ENCODE data around the gene ADAMTS8. TPM values are rescaled to one million over a fixed set of nuclear protein-coding genes. Genes with fewer than 3 reads are reported as not detected.

Gene ADAMTS8
- total RNA-seq, 1 donor = not detected

DNA sequence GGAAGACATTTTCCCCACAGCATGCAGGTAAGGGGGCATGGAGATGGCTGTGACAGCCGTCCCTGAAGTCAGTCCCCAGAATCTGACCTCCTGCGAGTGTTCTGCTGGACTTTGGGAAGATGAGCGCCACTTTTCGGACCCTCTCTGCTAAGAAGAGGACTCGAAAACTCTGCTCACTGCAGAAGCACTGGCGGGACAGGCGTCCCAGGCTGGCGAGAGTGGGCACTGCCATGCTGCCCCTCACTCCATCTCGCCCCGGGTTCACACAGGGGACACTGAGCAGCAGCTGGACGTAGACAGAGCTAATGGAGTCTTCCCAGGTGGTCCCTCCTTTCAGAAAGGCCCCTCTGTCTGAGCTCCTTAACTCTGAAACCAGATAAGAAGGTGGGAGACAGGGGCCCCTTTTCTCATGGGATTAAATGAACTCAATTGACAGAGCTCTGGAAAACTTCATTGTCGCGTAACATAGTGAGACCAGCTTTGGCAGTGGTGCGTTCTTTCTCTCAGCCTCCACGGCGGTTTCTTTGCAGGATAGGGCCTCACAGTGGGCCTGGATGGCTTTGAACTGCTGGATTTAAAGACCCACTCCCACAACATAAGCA, 4.8 kb downstream of the ADAMTS8 start:
- no peak overlapping the region for H3K4me3 ChIP-seq (ENCODE audit: low read depth, low read length)
- TF ChIP-seq, protein P1, sequence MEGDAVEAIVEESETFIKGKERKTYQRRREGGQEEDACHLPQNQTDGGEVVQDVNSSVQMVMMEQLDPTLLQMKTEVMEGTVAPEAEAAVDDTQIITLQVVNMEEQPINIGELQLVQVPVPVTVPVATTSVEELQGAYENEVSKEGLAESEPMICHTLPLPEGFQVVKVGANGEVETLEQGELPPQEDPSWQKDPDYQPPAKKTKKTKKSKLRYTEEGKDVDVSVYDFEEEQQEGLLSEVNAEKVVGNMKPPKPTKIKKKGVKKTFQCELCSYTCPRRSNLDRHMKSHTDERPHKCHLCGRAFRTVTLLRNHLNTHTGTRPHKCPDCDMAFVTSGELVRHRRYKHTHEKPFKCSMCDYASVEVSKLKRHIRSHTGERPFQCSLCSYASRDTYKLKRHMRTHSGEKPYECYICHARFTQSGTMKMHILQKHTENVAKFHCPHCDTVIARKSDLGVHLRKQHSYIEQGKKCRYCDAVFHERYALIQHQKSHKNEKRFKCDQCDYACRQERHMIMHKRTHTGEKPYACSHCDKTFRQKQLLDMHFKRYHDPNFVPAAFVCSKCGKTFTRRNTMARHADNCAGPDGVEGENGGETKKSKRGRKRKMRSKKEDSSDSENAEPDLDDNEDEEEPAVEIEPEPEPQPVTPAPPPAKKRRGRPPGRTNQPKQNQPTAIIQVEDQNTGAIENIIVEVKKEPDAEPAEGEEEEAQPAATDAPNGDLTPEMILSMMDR (IDR thresholded peaks at IDR 0.05; ENCODE audit: insufficient read depth, low read depth, low read length) = no peak
- DNase-seq (ENCODE audit: low read depth) = no peak

DNA sequence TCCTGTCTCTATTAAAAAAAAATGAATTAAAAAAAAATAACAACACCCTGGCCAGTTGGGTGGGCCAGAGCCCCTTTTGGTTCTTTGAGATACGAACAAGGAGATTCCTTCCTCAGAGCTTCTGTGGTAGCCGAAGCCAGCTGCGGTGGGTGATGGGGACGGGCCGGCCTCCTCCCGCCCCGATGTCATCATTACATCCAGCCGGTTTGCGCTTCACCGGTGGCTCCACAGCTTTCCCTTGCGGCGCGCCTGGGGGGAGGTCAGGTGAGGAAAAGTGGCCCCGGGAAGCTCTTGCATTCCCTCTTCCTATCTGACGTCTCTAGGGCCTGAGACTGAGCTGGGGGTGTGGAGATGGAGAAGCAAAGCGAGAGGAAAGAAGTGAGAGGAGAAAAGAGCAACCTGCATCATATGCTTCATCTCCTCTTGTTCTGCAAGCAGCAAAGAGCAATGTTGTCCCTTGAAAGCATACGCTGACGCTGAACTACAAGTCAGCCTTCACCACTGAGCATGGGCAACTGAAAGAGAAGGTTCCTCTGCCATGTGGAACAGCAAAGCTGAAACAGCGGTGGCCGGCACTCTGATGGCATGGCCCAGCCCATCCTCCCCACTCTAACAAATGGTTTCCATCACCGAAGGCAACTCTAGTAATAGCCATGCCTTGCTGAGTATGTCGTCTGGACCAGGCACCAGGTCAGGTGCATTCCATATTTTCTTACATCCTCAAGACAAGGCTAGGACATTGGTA, 6.0 kb downstream of the ADAMTS8 start:
- no peak for DNase-seq (ENCODE audit: low read depth)
- no peak overlapping the region for H3K4me3 ChIP-seq (ENCODE audit: low read depth, low read length)
- TF ChIP-seq, protein P1 (IDR thresholded peaks at IDR 0.05; ENCODE audit: insufficient read depth, low read depth, low read length) = no peak

DNA sequence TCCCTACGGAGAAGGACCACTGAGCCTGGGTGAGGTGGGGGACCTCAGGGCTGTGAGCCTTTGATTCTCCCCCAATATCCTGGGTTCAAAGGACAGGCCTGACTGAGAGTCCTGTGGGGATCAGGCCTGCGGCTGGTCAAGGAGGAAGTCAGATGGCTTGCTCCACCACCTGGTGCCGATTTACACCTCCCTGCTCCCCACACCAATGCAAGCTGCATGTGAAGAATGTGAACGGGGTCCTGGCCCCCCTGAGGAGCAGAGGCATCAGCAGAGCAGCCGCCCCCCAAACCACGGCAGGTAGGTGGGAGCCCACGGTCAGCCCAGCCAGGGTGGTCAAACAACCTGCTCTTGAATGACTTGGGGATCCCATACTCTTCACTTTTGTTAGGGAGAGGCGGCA, 6.7 kb downstream of the ADAMTS8 start:
- no peak overlapping the region for H3K4me3 ChIP-seq (ENCODE audit: low read depth, low read length)
- DNase-seq (ENCODE audit: low read depth) = no peak
- TF ChIP-seq, protein P1 (IDR thresholded peaks at IDR 0.05; ENCODE audit: insufficient read depth, low read depth, low read length) = no peak

DNA sequence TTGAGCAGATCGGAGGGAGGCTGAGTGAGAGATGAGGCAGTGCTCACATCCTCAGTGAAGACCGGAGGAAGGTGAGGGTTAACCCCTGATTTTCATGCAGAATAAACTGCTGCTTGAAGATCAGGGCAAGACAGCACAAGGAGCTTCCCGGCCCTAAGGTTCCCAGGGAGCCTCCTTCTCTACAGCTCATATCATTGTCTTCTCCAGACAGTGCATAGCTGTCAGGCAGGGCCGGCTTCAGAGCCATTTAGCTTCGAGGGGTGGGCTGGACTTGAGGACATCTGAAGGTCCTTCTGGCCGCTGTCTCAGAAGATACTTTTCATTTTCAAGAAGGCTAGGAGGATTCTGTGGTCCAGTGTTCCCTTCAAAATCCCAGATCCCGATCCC, 7.2 kb downstream of the ADAMTS8 start:
- H3K4me3 ChIP-seq (ENCODE audit: low read depth, low read length) = no peak overlapping the region
- no peak for DNase-seq (ENCODE audit: low read depth)
- TF ChIP-seq, protein P1 (IDR thresholded peaks at IDR 0.05; ENCODE audit: insufficient read depth, low read depth, low read length) = no peak

DNA sequence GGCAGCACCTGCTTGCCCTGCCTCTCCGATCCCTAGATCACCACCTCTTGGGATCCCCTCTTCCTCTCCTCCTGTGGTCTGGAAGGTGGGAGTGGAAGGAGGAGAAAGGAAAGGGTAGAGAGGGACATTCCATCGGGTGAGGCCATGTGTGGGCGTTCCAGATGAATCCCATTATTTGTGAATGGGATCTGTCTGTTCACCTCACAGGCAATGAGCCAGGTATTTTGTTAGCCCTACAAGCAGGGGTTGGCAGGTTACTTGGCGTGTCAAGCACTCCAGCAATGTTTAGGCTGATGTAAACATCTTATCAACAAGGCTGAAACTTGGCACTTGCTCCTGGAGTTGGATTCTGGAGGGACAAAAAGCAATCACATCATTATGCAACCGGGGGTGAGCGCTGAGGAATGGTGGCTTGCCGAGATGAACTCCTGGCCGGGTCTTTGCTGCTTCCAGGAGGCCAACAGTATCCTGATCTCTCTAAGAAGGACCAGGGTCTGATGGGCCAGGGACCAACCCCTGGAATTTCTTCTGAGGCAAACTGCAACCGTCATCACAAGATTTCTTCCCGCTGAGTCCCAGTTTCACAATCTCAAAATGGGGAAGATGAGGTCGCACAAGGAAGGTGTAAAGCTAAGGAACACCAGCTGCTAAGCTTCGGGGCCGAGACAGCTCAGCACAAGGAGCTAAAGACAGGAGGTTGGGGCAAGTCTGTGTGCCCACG, 7.8 kb downstream of the ADAMTS8 start:
- peak; percentile 21 for DNase-seq (ENCODE audit: low read depth)
- TF ChIP-seq, protein P1 (IDR thresholded peaks at IDR 0.05; ENCODE audit: insufficient read depth, low read depth, low read length) = no peak
- no peak overlapping the region for H3K4me3 ChIP-seq (ENCODE audit: low read depth, low read length)

DNA sequence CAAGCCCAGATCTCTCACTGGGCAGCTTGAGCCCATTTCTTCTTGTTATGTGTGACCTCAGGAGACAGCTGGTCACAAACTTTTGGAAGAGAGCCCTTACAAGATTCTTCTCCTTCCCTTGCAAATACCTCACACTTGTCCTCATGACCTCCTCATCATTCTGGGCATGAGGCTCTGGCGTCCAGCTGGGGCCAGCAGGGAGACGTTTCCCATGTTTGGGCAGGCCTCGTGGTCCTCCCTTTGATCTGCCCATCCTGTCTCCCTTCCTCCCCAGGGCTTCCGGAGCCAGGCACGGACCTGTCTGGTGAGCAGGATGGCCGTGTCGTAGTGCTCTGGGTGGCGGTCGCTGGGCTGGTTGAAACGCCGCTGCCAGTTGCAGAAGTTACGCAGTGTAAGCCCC, 9.7 kb downstream of the ADAMTS8 start:
- TF ChIP-seq, protein P1 (IDR thresholded peaks at IDR 0.05; ENCODE audit: insufficient read depth, low read depth, low read length) = no peak
- peak; percentile 21 for DNase-seq (ENCODE audit: low read depth)
- H3K4me3 ChIP-seq (ENCODE audit: low read depth, low read length) = no peak overlapping the region
